ENCODE data around the gene KLHL8.
A peak's percentile ranks its signal among the peaks of the same experiment; 100 is the strongest.
"Not testable (repeated sequence)": the region's sequence is repeated elsewhere in the genome, so short reads cannot be mapped to it uniquely, and the experiment has no call there.

Gene KLHL8

DNA sequence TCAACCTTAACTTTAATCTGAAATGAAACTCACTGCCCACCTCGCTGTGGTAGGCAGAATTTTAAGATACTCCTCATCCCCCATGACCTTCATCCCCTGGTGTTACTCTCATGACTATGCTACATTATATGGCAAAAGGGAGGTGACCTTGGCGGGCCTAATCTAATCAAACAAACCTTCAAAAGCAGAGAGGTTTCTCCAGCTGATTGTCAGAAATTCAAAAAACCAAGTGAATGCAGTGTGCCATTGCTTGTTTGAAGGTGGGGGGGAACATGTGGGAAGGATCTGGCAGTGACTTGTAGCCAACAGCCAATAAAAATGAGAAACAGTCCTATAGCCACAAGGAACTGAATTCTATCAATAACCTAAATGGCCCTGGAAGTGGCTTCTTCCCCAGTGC, 48.5 kb downstream of the KLHL8 start:
- DNase-seq = no peak

DNA sequence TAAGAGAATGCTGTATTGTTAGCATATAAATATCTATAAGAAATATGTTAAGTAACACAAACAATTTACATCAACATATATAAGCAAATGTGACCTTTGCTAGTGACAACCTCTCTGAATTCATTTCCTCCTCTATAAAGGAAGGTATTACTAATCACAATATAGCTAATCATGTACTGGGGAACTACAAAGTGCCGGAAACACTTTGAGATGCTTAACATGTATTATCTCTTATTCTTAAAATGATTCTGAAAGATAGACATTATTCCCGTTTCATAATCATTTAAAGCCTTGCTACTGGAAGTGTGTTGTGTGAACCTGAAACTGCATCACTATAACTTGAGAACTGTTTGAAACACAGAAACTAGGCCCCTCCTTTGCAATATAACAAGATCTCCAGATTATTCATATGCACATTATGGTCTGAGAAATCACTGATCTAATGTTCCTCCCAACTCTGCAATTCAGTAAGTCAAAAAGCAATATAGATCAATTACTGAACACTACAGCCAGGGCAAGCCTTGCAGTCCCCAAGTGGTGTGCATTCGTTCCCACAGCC, 54.0 kb downstream of the KLHL8 start:
- DNase-seq = no peak

DNA sequence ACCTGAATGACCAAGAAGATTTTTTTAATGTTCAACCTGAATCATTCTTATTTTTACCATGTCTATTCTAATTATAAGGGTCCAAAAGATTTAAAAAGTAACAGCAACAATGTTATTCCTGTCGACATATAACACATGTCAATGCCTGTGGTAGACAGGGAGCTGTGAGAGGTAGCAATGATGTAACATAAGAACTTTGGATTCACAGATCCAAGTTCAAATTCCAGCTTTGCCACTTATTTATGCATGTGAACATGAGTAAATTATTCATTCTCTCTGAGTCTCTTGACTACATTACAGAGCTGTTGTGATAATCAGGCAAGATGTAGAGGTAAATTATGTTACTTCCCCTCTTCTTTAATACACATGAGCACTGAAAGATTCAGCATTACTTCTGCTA, 54.5 kb downstream of the KLHL8 start:
- DNase-seq = no peak

- DNase-seq = no peak
Observed at GRCh38 chr4:87153078-87153870, 67.1 kb downstream of the KLHL8 start.

DNA sequence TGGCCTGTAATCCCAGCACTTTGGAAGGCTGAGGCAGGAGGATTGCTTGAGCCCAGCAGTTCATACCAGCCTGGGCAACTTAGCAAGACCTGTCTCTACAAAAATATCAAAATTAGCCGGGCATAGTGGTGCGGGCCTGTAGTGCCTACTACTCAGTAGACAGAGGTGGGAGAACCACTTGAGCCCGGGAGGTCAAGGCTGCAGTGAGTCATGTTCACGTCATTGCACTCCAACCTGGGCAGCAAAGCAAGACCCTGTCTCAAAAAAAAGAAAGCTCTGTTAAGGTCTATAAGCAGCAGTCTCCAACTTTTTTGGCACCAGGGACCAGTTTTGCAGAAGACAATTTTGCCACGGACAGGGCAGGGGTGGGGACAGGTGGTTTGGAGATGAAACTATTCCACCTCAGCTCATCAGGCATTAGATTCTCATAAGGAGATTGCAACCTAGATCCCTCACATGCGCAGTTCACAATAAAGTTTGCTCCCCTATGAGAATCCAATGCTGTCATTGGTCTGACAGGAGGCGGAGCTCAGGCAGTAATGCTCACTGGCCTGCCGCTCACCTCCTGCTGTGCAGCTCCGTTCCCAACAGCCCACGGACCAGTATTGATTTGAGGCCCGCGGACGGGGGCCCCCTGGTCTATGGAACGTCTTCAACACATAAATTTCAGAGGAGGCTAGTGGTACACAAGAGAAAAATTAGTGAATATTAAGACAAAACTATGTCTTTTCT, 67.9 kb downstream of the KLHL8 start:
- DNase-seq = no peak

- no peak for DNase-seq
Observed at GRCh38 chr4:87151730-87152129, 68.7 kb downstream of the KLHL8 start.

DNA sequence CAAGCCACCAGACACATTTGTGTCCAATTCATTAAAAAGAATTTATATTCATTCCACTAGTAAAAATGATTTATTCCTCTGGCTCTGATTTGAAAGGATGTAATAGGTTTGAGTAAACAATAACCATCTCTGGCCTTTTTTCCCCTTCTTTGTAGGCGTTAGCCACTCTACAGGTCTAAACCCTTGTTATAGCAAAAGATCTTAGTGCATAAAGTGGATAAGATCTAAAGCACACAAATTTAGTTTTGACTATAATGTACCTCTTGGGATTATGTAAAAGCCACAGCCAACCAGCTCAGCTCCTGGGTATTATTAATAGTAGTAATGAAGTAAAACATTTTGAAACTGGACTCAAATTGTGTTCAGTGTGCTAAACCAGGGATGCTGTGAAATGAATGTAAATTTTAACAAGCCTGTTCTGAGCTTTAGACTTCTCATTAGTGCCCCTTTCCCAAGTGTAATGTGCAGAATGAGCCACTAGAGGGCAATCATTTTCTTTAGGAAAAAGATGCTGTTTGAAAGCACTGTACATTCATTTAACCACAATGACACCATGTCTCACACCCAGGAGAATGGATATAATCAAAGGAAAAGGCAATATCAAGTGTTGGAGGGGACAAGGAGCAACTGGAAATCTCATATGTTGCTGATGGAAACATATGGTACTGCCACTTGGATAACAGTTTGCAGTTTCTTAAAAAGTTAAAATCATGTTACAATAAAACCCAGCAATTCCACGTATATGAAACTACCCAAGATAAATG, 69.7 kb downstream of the KLHL8 start:
- DNase-seq = peak; percentile 54

DNA sequence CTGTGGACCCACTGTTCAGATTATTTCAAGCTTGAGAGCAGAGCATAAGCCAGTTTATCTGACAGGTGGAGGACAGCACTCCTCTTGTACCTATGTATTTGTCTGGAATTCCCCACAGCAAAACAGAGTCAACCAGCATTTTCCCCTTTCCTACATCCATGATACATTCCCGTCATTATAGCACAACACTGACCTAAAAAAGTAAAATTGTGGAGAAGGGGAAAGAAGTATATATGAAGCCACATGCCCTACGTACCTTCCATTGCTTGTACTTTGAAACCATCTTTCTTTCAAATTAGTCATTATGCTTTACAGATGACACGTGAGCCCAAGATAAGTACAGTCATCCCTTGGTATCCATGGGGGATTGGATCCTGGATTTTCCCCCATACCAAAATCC, 73.3 kb downstream of the KLHL8 start:
- no peak for DNase-seq

DNA sequence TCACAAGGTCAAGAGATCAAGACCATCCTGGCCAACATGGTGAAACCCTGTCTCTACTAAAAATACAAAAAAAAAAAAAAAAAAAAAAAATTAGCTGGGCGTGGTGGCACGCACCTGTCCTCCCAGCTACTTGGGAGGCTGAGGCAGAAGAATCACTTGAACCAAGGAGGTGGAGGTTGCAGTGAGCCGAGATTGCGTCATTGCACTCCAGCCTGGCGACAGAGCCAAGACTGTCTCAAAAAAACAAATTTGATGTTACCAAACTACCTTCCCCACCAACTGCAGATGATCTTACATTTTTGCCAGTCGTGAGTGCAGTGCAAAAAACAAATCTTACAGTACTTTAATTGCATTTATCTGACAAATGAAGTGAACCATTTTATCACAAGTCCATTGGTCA, 74.5 kb downstream of the KLHL8 start:
- DNase-seq = not testable (repeated sequence)

GRCh38 chr4:87144356-87144755, 76.1 kb downstream of the KLHL8 start:
- DNase-seq = no peak

DNA sequence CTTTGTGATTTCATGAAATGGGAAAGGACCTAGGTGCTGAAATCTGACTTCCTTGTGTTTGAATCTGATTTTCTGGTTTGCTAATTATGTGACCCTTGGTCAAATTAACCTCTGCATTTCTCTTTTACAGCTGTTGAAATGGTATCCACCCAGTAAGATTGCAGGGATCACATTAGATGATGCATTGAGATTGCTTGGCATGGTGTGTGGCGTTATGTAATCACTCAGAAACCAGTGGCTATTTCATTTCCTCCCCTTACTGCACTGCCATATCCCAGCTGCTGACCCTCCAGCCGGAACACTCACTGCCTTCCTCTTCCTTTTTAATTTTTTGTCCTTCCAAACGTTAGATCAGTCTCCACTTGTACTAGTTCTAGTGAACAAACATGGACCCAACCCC, 79.0 kb downstream of the KLHL8 start:
- no peak for DNase-seq

GRCh38 chr4:87134122-87134521, 86.3 kb downstream of the KLHL8 start:
- DNase-seq = no peak

- DNase-seq = no peak
Observed at GRCh38 chr4:87133183-87133582, 87.2 kb downstream of the KLHL8 start.

DNA sequence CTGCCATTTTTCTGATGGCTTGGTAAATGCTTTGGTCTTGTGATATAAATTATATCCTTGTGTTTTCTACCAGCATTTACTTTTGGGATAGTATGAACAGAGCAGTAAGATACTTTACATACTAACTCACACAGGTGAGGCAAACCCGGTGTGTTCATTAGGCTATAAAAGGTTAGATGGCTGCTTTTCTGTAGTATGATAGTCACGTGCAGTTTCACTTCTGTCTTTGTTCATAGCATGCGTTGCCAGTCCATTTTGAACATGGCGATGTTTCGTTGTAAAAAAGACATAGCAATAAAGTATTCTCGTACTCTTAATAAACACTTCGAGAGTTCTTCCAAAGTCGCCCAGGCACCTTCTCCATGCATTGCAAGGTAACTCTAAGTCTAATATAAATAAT, 88.4 kb downstream of the KLHL8 start:
- no peak for DNase-seq

GRCh38 chr4:87130985-87131703, 89.3 kb downstream of the KLHL8 start:
- DNase-seq = no peak

DNA sequence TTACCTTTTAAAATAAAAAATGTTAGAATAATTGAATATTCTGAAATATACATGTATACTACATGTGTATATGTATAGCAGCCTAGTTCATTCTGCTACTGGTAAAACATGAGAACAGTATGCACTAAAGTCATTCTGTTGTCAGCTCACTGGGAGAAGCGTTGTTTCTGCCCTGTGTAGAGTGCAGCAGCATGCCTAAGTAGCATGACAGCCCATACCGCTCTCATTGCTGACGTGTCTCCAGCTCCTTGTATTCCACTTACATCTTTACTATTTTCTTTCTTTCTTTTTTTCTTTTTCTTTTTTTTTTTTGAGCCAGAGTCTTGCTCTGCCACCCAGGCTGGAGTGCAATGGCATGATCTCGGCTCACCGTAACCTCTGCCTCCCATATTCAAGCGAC, 90.7 kb downstream of the KLHL8 start:
- no peak for DNase-seq

DNA sequence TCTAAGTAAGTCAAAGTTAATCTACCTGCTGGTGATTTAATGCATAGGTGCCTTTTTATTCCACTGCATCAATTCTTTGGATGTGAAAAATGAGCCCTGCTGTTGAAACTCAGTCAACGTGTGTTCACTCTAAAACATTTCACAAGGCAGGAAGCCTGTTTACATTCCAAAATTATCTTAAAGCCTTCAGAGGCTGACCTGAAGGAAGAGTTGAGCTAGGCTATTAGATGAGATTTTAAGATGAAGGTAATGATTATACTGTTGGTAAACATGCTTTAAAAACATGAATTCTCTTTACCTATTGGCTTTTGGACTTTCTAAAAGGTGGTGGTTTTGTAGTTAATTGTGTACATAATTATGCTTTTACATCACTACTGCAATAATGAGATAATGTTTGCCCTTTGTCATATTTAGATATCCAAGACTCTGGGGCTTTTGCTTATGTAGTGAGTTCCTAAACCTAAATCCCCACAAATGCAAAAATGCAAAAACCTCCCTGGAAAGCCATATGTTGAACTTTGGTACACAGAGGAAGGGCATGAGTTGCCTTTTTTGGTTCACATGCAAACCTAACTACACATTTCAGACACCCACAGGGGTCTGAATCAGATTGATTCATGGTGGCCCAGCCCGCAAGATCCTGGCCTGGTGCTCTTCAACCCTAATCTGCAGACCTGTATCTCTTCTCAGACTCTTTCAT, 92.3 kb downstream of the KLHL8 start:
- no peak for DNase-seq

- DNase-seq = no peak
Observed at GRCh38 chr4:87126056-87126455, 94.4 kb downstream of the KLHL8 start.

- peak; percentile 16 for DNase-seq
Observed at GRCh38 chr4:87122252-87122651, 98.2 kb downstream of the KLHL8 start.

- DNase-seq = no peak
Observed at GRCh38 chr4:87121341-87122065, 98.9 kb downstream of the KLHL8 start.

GRCh38 chr4:87120411-87121162, 99.8 kb downstream of the KLHL8 start:
- DNase-seq = no peak
